Activated naive CD8-positive, alpha-beta T cell treated with anti-CD3 and anti-CD28 coated beads, Interleukin-2, amount 10 ng/mL, durations not matched to agents 7 days and 5 days (primary cell): ENCODE data around the gene MYO9A. TPM values are rescaled to one million over a fixed set of nuclear protein-coding genes. Genes with fewer than 3 reads are reported as not detected.
"Not testable (repeated sequence)": the region's sequence is repeated elsewhere in the genome, so short reads cannot be mapped to it uniquely, and the experiment has no call there.

ENCODE experiments used
- ATAC-seq: fragments of 150-1000 bp; cut with Tn5 transposase; one replicate; pipeline ENCODE4 v1.10.0; 2021; ENCODE audit warnings: low read depth, moderate library complexity
- POLR2A ChIA-PET: fragments of 350-600 bp; sonication (Branson Sonifier 250); formaldehyde crosslinking; loops from one replicate; lab custom pipeline; 2021; ENCODE audit warnings: antibody characterized with exemption; lab: Charles Lee
- DNase-seq: peaks from one replicate; pipeline ENCODE4 v3.0.0; 2021
- H3K27ac Mint-ChIP-seq: one replicate; pipeline ENCODE4 v1.8.0; 2022; ENCODE audit warnings: mild to moderate bottlenecking, mixed read lengths
- H3K27me3 Mint-ChIP-seq: one replicate; pipeline ENCODE4 v1.8.0; 2022; ENCODE audit warnings: mild to moderate bottlenecking, moderate library complexity, mixed read lengths
- H3K36me3 Mint-ChIP-seq: one replicate; pipeline ENCODE4 v1.8.0; 2021; ENCODE audit warnings: mild to moderate bottlenecking, mixed read lengths
- H3K4me1 Mint-ChIP-seq: one replicate; pipeline ENCODE4 v1.8.0; 2021; ENCODE audit warnings: mixed read lengths
- H3K4me3 Mint-ChIP-seq: one replicate; pipeline ENCODE4 v1.8.0; 2022; ENCODE audit warnings: mild to moderate bottlenecking, moderate library complexity, mixed read lengths
- H3K9me3 Mint-ChIP-seq: one replicate; pipeline ENCODE4 v1.8.0; 2021; ENCODE audit warnings: mixed read lengths
- total RNA-seq, 2 experiments: library from RNA; stranded (reverse); gene quantifications; one replicate each; pipeline ENCODE4 v1.2.3, GENCODE V29; 2021

Gene MYO9A
- total RNA-seq, 2 experiments from 2014 or later = 24.1 to 31.2 TPM

GRCh38 chr15:72063186-72063585 is 54.8 kb downstream of the MYO9A start:
- Mint-ChIP-seq H3K27ac (no peak overlapping the region), H3K4me1 (no peaks in the 10 kb centered on the region), H3K4me3 (no peak overlapping the region), H3K27me3 (no peaks in the 10 kb centered on the region), H3K9me3 (peaks cover 1% of the 10 kb centered on the region), H3K36me3 (peaks cover 5% of the 10 kb centered on the region)
- no peak for ATAC-seq
- POLR2A ChIA-PET = no interaction called here
- DNase-seq = no peak

- Mint-ChIP-seq H3K4me3 (no peak overlapping the region), H3K36me3 (peaks cover 5% of the 10 kb centered on the region), H3K9me3 (peaks cover 1% of the 10 kb centered on the region), H3K27ac (no peak overlapping the region), H3K27me3 (no peaks in the 10 kb centered on the region), H3K4me1 (peaks cover 1% of the 10 kb centered on the region)
- DNase-seq (no peak), ATAC-seq (no peak)
- POLR2A ChIA-PET = no interaction called here
Observed at GRCh38 chr15:72062319-72062718, 55.6 kb downstream of the MYO9A start.

GRCh38 chr15:72060687-72061250 is 57.2 kb downstream of the MYO9A start:
- POLR2A ChIA-PET = no interaction called here
- ATAC-seq = no peak
- H3K9me3 Mint-ChIP-seq = peaks cover 1% of the 10 kb centered on the region
- H3K4me1 Mint-ChIP-seq = peaks cover 1% of the 10 kb centered on the region
- H3K27me3 Mint-ChIP-seq = no peaks in the 10 kb centered on the region
- peaks cover 5% of the 10 kb centered on the region for H3K36me3 Mint-ChIP-seq
- H3K27ac Mint-ChIP-seq = no peak overlapping the region
- DNase-seq = no peak
- H3K4me3 Mint-ChIP-seq = no peak overlapping the region

- DNase-seq = no peak
- Mint-ChIP-seq H3K27me3 (no peaks in the 10 kb centered on the region), H3K27ac (no peak overlapping the region), H3K9me3 (peaks cover 1% of the 10 kb centered on the region), H3K4me3 (no peak overlapping the region), H3K36me3 (peaks cover 7% of the 10 kb centered on the region), H3K4me1 (peaks cover 1% of the 10 kb centered on the region)
- no peak for ATAC-seq
- POLR2A ChIA-PET = no interaction called here
Observed at GRCh38 chr15:72058585-72058984, 59.4 kb downstream of the MYO9A start.

- Mint-ChIP-seq H3K4me1 (peaks cover 1% of the 10 kb centered on the region), H3K4me3 (no peak overlapping the region), H3K9me3 (no peaks in the 10 kb centered on the region), H3K27me3 (no peaks in the 10 kb centered on the region), H3K27ac (no peak overlapping the region), H3K36me3 (peaks cover 7% of the 10 kb centered on the region)
- DNase-seq (no peak), ATAC-seq (no peak)
- POLR2A ChIA-PET = no interaction called here
Observed at GRCh38 chr15:72057548-72058091, 60.3 kb downstream of the MYO9A start.

GRCh38 chr15:72056217-72056616 is 61.7 kb downstream of the MYO9A start:
- POLR2A ChIA-PET, ATAC-seq, H3K4me1 Mint-ChIP-seq: not testable (repeated sequence)

GRCh38 chr15:72053297-72053696 is 64.7 kb downstream of the MYO9A start:
- ATAC-seq, H3K27ac Mint-ChIP-seq, H3K27me3 Mint-ChIP-seq, DNase-seq, POLR2A ChIA-PET, H3K36me3 Mint-ChIP-seq, H3K4me1 Mint-ChIP-seq, H3K9me3 Mint-ChIP-seq, H3K4me3 Mint-ChIP-seq: not testable (repeated sequence)

More at GRCh38 chr15:72056217-72056616, 61.7 kb downstream of the MYO9A start:
- not testable (repeated sequence) for H3K4me3 Mint-ChIP-seq, H3K27me3 Mint-ChIP-seq, DNase-seq, H3K36me3 Mint-ChIP-seq, H3K27ac Mint-ChIP-seq, H3K9me3 Mint-ChIP-seq

GRCh38 chr15:72050700-72051099 is 67.2 kb downstream of the MYO9A start:
- H3K36me3 Mint-ChIP-seq = peaks cover 11% of the 10 kb centered on the region
- no peak overlapping the region for H3K27ac Mint-ChIP-seq
- DNase-seq (no peak), ATAC-seq (no peak)
- POLR2A ChIA-PET = no interaction called here
- H3K4me1 Mint-ChIP-seq = no peaks in the 10 kb centered on the region
- no peaks in the 10 kb centered on the region for H3K9me3 Mint-ChIP-seq
- no peak overlapping the region for H3K4me3 Mint-ChIP-seq
- no peaks in the 10 kb centered on the region for H3K27me3 Mint-ChIP-seq

GRCh38 chr15:72047020-72047419 is 70.9 kb downstream of the MYO9A start:
- no peaks in the 10 kb centered on the region for H3K4me1 Mint-ChIP-seq
- H3K27ac Mint-ChIP-seq = no peak overlapping the region
- ATAC-seq = no peak
- no peak overlapping the region for H3K4me3 Mint-ChIP-seq
- POLR2A ChIA-PET = no interaction called here
- no peaks in the 10 kb centered on the region for H3K9me3 Mint-ChIP-seq
- no peak for DNase-seq
- peaks cover 9% of the 10 kb centered on the region for H3K36me3 Mint-ChIP-seq
- no peaks in the 10 kb centered on the region for H3K27me3 Mint-ChIP-seq

GRCh38 chr15:72044956-72045355 is 73.0 kb downstream of the MYO9A start:
- ATAC-seq = no peak
- Mint-ChIP-seq H3K27me3 (no peaks in the 10 kb centered on the region), H3K9me3 (no peaks in the 10 kb centered on the region), H3K4me3 (no peak overlapping the region), H3K27ac (no peak overlapping the region), H3K4me1 (no peaks in the 10 kb centered on the region), H3K36me3 (peaks cover 12% of the 10 kb centered on the region)
- no peak for DNase-seq
- POLR2A ChIA-PET = no interaction called here

GRCh38 chr15:72042865-72043264 is 75.1 kb downstream of the MYO9A start:
- POLR2A ChIA-PET = no interaction called here
- no peak for ATAC-seq
- H3K27ac Mint-ChIP-seq = no peak overlapping the region
- no peak for DNase-seq
- H3K4me1 Mint-ChIP-seq = no peaks in the 10 kb centered on the region
- H3K4me3 Mint-ChIP-seq = no peak overlapping the region
- peaks cover 5% of the 10 kb centered on the region for H3K9me3 Mint-ChIP-seq
- no peaks in the 10 kb centered on the region for H3K27me3 Mint-ChIP-seq
- H3K36me3 Mint-ChIP-seq = peaks cover 17% of the 10 kb centered on the region

- no peak overlapping the region for H3K27ac Mint-ChIP-seq
- no peak for DNase-seq
- ATAC-seq = no peak
- no peaks in the 10 kb centered on the region for H3K4me1 Mint-ChIP-seq
- H3K36me3 Mint-ChIP-seq = peaks cover 20% of the 10 kb centered on the region
- no peaks in the 10 kb centered on the region for H3K27me3 Mint-ChIP-seq
- POLR2A ChIA-PET = interaction anchor here (0.7 kb wide), 1 partner anchor 9 kb away, joined by 3 read pairs; no protein-coding TSS in a partner anchor
- H3K9me3 Mint-ChIP-seq = peaks cover 8% of the 10 kb centered on the region
- no peak overlapping the region for H3K4me3 Mint-ChIP-seq
Observed at GRCh38 chr15:72042054-72042453, 75.9 kb downstream of the MYO9A start.

- H3K27ac Mint-ChIP-seq = no peak overlapping the region
Observed at GRCh38 chr15:72037321-72037720, 80.6 kb downstream of the MYO9A start.

GRCh38 chr15:72034859-72035650 is 82.9 kb downstream of the MYO9A start:
- ATAC-seq (no peak), DNase-seq (no peak)
- H3K36me3 Mint-ChIP-seq = peaks cover 9% of the 10 kb centered on the region
- no peaks in the 10 kb centered on the region for H3K27me3 Mint-ChIP-seq
- H3K27ac Mint-ChIP-seq = no peak overlapping the region
- peaks cover 2% of the 10 kb centered on the region for H3K4me1 Mint-ChIP-seq
- no peak overlapping the region for H3K4me3 Mint-ChIP-seq
- POLR2A ChIA-PET = no interaction called here
- peaks cover 10% of the 10 kb centered on the region for H3K9me3 Mint-ChIP-seq

More at GRCh38 chr15:72037321-72037720, 80.6 kb downstream of the MYO9A start:
- Mint-ChIP-seq H3K4me1 (peaks cover 2% of the 10 kb centered on the region), H3K9me3 (peaks cover 10% of the 10 kb centered on the region), H3K4me3 (no peak overlapping the region), H3K36me3 (peaks cover 11% of the 10 kb centered on the region), H3K27me3 (no peaks in the 10 kb centered on the region)
- POLR2A ChIA-PET = no interaction called here
- ATAC-seq (no peak), DNase-seq (no peak)
